K562 (cell line): ENCODE data around the gene RBFOX2. TPM values are rescaled to one million over a fixed set of nuclear protein-coding genes. Genes with fewer than 3 reads are reported as not detected.

ENCODE experiments used
- ATAC-seq: fragments of 200-7000 bp; cut with Tn5 transposase; 3 replicates; pipeline ENCODE4 v1.9.1; 2020; ENCODE audit warnings: moderate library complexity
- BruUV-seq: library from RNA; stranded (reverse); fragments of 400-500 nt; replicated peaks from 2 replicates; lab custom pipeline; 2021; lab: Mats Ljungman, UMichigan
- CTCF ChIA-PET: fragments of 300-600 bp; formaldehyde crosslinking; extraction: SDS; loops from one replicate; lab custom pipeline; 2021; ENCODE audit warnings: low intra/inter-chr PET ratio; lab: Yijun Ruan, JAX
- POLR2A ChIA-PET: fragments of 300-600, 350-650 bp; sonication (Branson Sonifier 250); formaldehyde crosslinking; extraction: SDS; loops from one replicate; lab custom pipeline; 2021; ENCODE audit warnings: antibody characterized with exemption, inconsistent platforms; lab: Yijun Ruan, JAX
- DNase-seq, 4 experiments: peaks; one replicate each; pipeline versions ENCODE4 v3.0.0 to v3.0.0-alpha.2; 2011 to 2018; ENCODE audit warnings: low spot score in 3 of 4, mixed read lengths in 3 of 4; ENCODE audit errors: extremely low read depth in 1 of 4
- FAIRE-seq: peaks from 2 replicates; lab custom pipeline; 2011; peaks lifted over from hg19 to GRCh38; lab: Jason Lieb, UNC
- H2AFZ ChIP-seq: 2 replicates; pipeline ENCODE4 v1.6.0; 2011; ENCODE audit warnings: low read depth, low read length, control low read depth, inconsistent platforms
- H3K27ac ChIP-seq: fragments of 200-600 bp; 3 replicates; pipeline ENCODE4 v1.8.0; 2011; ENCODE audit warnings: low read depth, mild to moderate bottlenecking, control low read depth, inconsistent platforms, low read length, moderate library complexity, mixed read lengths; ENCODE audit errors: extremely low read depth
- H3K27me3 ChIP-seq, 2 experiments: fragments of 300-600 bp in 1 of 2; 2 replicates in 1 of 2; 3 replicates in 1 of 2; pipeline versions ENCODE4 v1.6.0 to v1.8.0; 2011; ENCODE audit warnings: inconsistent platforms in 2 of 2, low read length in 2 of 2, mild to moderate bottlenecking in 1 of 2, mixed read lengths in 1 of 2, moderate library complexity in 1 of 2; ENCODE audit not compliant: control insufficient read depth in 2 of 2, insufficient read depth in 2 of 2
- H3K36me3 ChIP-seq: fragments of 300-600 bp; 3 replicates; pipeline ENCODE4 v1.8.0; 2011; ENCODE audit warnings: mild to moderate bottlenecking, low read length, inconsistent platforms; ENCODE audit not compliant: control insufficient read depth, insufficient read depth
- H3K4me1 ChIP-seq, 2 experiments: fragments of 200-600 bp in 1 of 2; replicated peaks in 1 of 2; 2 replicates in 1 of 2; 3 replicates in 1 of 2; pipeline versions ENCODE4 v1.5.1 to v1.8.0; 2011; ENCODE audit warnings: inconsistent platforms in 2 of 2, low read length in 2 of 2, mild to moderate bottlenecking in 1 of 2, mixed read lengths in 1 of 2, moderate library complexity in 1 of 2; ENCODE audit not compliant: control insufficient read depth in 2 of 2, insufficient read depth in 2 of 2
- H3K4me2 ChIP-seq: 2 replicates; pipeline ENCODE4 v1.6.1; 2011; ENCODE audit warnings: low read length, control low read depth, inconsistent platforms, mixed read lengths; ENCODE audit not compliant: insufficient read depth
- H3K4me3 ChIP-seq: fragments of 200-600 bp; sonication (generic), shearing (Covaris generic); 2 replicates; pipeline ENCODE4 v1.5.1; 2016; ENCODE audit warnings: control low read depth, inconsistent platforms
- H3K79me2 ChIP-seq: fragments of 200-600 bp; 3 replicates; pipeline ENCODE4 v1.8.0; 2011; ENCODE audit warnings: low read length, inconsistent platforms; ENCODE audit not compliant: control insufficient read depth, insufficient read depth
- H3K9ac ChIP-seq, 2 experiments: 2 replicates each; pipeline versions ENCODE4 v1.6.0 to v1.6.1; 2011; ENCODE audit warnings: low read depth in 2 of 2, low read length in 2 of 2, control low read depth in 1 of 2, inconsistent platforms in 1 of 2, mild to moderate bottlenecking in 1 of 2, mixed read lengths in 1 of 2; ENCODE audit not compliant: insufficient read depth in 1 of 2
- H3K9me1 ChIP-seq: one replicate; pipeline ENCODE4 v1.6.0; 2011; ENCODE audit warnings: inconsistent platforms, mild to moderate bottlenecking, low read length, moderate library complexity; ENCODE audit not compliant: control insufficient read depth, insufficient read depth
- H3K9me3 ChIP-seq: replicated peaks from 2 replicates; pipeline ENCODE4 v1.5.1; 2011; ENCODE audit warnings: low read depth, low read length, inconsistent platforms; ENCODE audit not compliant: control insufficient read depth, insufficient read depth
- H4K20me1 ChIP-seq: replicated peaks from 2 replicates; pipeline ENCODE4 v1.6.1; 2011; ENCODE audit warnings: low read length, inconsistent platforms, mixed read lengths; ENCODE audit not compliant: control insufficient read depth, insufficient read depth
- ARID3A ChIP-seq: IDR thresholded peaks from 2 replicates; pipeline ENCODE4 v1.6.1; 2012; ENCODE audit warnings: low read depth, low read length, improper control_type of control experiment, borderline replicate concordance
- HMG20A ChIP-seq: fragments of 450-650 bp; formaldehyde crosslinking; conservative IDR thresholded peaks from 2 replicates; pipeline ENCODE4 v1.4.0; 2020; ENCODE audit warnings: mild to moderate bottlenecking, mixed read lengths
- KAT8 ChIP-seq: fragments of 450-650 bp; IDR thresholded peaks from 2 replicates; pipeline ENCODE4 v1.6.1; 2016; ENCODE audit warnings: low read depth, mild to moderate bottlenecking
- MBD2 ChIP-seq: sonication (generic); IDR thresholded peaks from 2 replicates; pipeline ENCODE4 v1.6.1; 2016; ENCODE audit warnings: low read depth, borderline replicate concordance
- NELFE ChIP-seq: IDR thresholded peaks from 2 replicates; pipeline ENCODE4 v1.6.1; 2011; ENCODE audit warnings: mild to moderate bottlenecking; ENCODE audit not compliant: insufficient read depth, insufficient read length
- NR2C2 ChIP-seq, 2 experiments: fragments of 200-800 bp in 1 of 2; sonication (Bioruptor generic) in 1 of 2; sonication (generic) in 1 of 2; formaldehyde crosslinking in 1 of 2; IDR thresholded peaks; 2 replicates each; pipeline versions ENCODE4 v1.6.1 to v1.8.0; 2016 to 2022; ENCODE audit warnings: mild to moderate bottlenecking in 1 of 2, missing compliant biosample characterization in 1 of 2, missing genetic modification characterization in 1 of 2, missing genetic modification reagents in 1 of 2
- NR2F6 ChIP-seq: fragments of 450-650 bp; formaldehyde crosslinking; IDR thresholded peaks from 2 replicates; pipeline ENCODE4 v1.4.0; 2020; ENCODE audit warnings: mild to moderate bottlenecking
- NR4A1 ChIP-seq, 2 experiments: fragments of 250-450 bp in 1 of 2; fragments of 450-650 bp in 1 of 2; sonication (Bioruptor Pico) in 1 of 2; IDR thresholded peaks; 2 replicates each; pipeline versions ENCODE4 v1.4.0 to v1.6.1; 2016 to 2020; ENCODE audit warnings: mild to moderate bottlenecking in 2 of 2, missing compliant biosample characterization in 1 of 2, missing genetic modification characterization in 1 of 2, moderate library complexity in 1 of 2
- PHB ChIP-seq: fragments of 250-450 bp; sonication (Bioruptor Pico); IDR thresholded peaks from 2 replicates; pipeline ENCODE4 v1.5.0; 2021
- PREB ChIP-seq: sonication (generic); formaldehyde crosslinking; IDR thresholded peaks from 2 replicates; pipeline ENCODE4 v1.8.1; 2023; ENCODE audit warnings: mild to moderate bottlenecking, missing genetic modification reagents
- U2AF1 ChIP-seq: fragments of 200-400 bp; formaldehyde crosslinking; optimal IDR thresholded peaks from 2 replicates; pipeline ENCODE3; 2017; ENCODE audit warnings: mild to moderate bottlenecking, low read depth, low read length, moderate library complexity
- ZNF184 ChIP-seq: sonication (generic); formaldehyde crosslinking; IDR thresholded peaks from 2 replicates; pipeline ENCODE4 v1.5.0; 2020; ENCODE audit warnings: missing genetic modification reagents
- ZNF253 ChIP-seq: fragments of 250-450 bp; sonication (Bioruptor Pico); conservative IDR thresholded peaks from 2 replicates; pipeline ENCODE4 v1.6.1; 2021; ENCODE audit warnings: mild to moderate bottlenecking
- WGBS: fragments of 100-300 bp; shearing (Covaris generic); methylation state at CpG from one replicate; pipeline ENCODE4 v1.1.6; 2016; ENCODE audit warnings: low coverage, mixed read lengths; ENCODE audit not compliant: insufficient coverage; ENCODE audit errors: missing lambda C conversion rate; 5-methylcytosine and 5-hydroxymethylcytosine counted together
- in situ Hi-C: fragments of 300-500 bp; cut with MboI; formaldehyde crosslinking; loops from 4 replicates; pipeline ENCODE4 v1.15.0; 2018; ENCODE audit warnings: inconsistent platforms, mixed read lengths
- intact Hi-C: fragments of 100-400 bp; cut with micrococcal nuclease; formaldehyde crosslinking; loops from 2 replicates; pipeline ENCODE4 v1.14.2; 2022
- polyA plus RNA-seq, 8 experiments: library from polyadenylated mRNA; depleted of rRNA in 4 of 8; stranded (reverse) in 5 of 8; unstranded in 3 of 8; fragments of >200 nt; fragmentation: Nextera tagmentation in 2 of 8; fragmentation: Illumina TruSeq in 1 of 8; extraction: Ambion mirVana in 2 of 8; extraction: Trizol in 1 of 8; gene quantifications; 2 replicates each; pipeline versions ENCODE4 v1.2.1 to v1.2.3, GENCODE V29; 2011 to 2014; ENCODE audit warnings: inconsistent platforms in 1 of 8, missing spikeins in 1 of 8
- total RNA-seq, 7 experiments: library from RNA; depleted of rRNA in 6 of 7; stranded (reverse); fragments of >200 nt in 6 of 7; fragmentation: Illumina TruSeq in 2 of 7; extraction: Trizol in 2 of 7; gene quantifications; 2 replicates each; pipeline versions ENCODE4 v1.2.1 to v1.2.3, GENCODE V29; 2011 to 2021; ENCODE audit warnings: low replicate concordance in 1 of 7

Gene RBFOX2
- total and polyA plus RNA-seq, 9 of the 15 experiments (the other 6 are each of a cell fraction or from before 2014, with no cell fraction given): 5.8 to 24.8 (median 14.2) TPM

- H3K27me3 ChIP-seq: no peaks in the 10 kb centered on the region
- DNase-seq (no peak), ATAC-seq (no peak), FAIRE-seq (no peak)
- no TSS peak for BruUV-seq
- H2AFZ ChIP-seq: no peak overlapping the region
- in situ Hi-C loops (no loop called here), intact Hi-C loops (no loop called here)
- no peak for TF ChIP-seq PREB
- TF ChIP-seq NELFE: no peak
- no peak for TF ChIP-seq U2AF1
- TF ChIP-seq HMG20A (CRISPR knock-in tag): no peak
- TF ChIP-seq ZNF253 (CRISPR knock-in tag): no peak
- H3K36me3 ChIP-seq: no peaks in the 10 kb centered on the region
- H3K79me2 ChIP-seq: no peaks in the 10 kb centered on the region; the same call in 1 of the 3 replicates
- H3K4me1 ChIP-seq: peaks cover 0 to 3% of the 10 kb centered on the region in 2 experiments; a peak in 2 of 5 replicates
- no peak overlapping the region for H3K9ac ChIP-seq
- ChIA-PET CTCF (no interaction called here), POLR2A (no interaction called here)
- H3K9me1 ChIP-seq: no peaks in the 10 kb centered on the region
- no peaks in the 10 kb centered on the region for H3K9me3 ChIP-seq
- no peak overlapping the region for H3K27ac ChIP-seq
- no peak overlapping the region for H3K4me2 ChIP-seq
- H4K20me1 ChIP-seq: no peaks in the 10 kb centered on the region; the same call in 1 of the 2 replicates
- H3K4me3 ChIP-seq: no peak overlapping the region
- 87% methylated on average over 4 of the region's 4 CpGs for WGBS
Measured at GRCh38 chr22:35886309-35886708, 142.3 kb downstream of the RBFOX2 start.

- no peak overlapping the region for H3K4me2 ChIP-seq
- H3K4me1 ChIP-seq: peaks cover 5 to 8% of the 10 kb centered on the region in 2 experiments; a peak in 3 of 5 replicates
- H3K9ac ChIP-seq: no peak overlapping the region
- no peak overlapping the region for H3K27ac ChIP-seq
- no peak for ATAC-seq
- H3K27me3 ChIP-seq: no peaks in the 10 kb centered on the region
- intact Hi-C loops (no loop called here), in situ Hi-C loops (no loop called here)
- no peaks in the 10 kb centered on the region; the same call in 1 of the 2 replicates for H4K20me1 ChIP-seq
- no peaks in the 10 kb centered on the region; the same call in 1 of the 3 replicates for H3K79me2 ChIP-seq
- ChIA-PET CTCF (no interaction called here), POLR2A (no interaction called here)
- WGBS: 46% methylated on average over 2 of the region's 2 CpGs
- no peak overlapping the region for H2AFZ ChIP-seq
- BruUV-seq: no TSS peak
- H3K9me3 ChIP-seq: no peaks in the 10 kb centered on the region
- no peaks in the 10 kb centered on the region for H3K9me1 ChIP-seq
- FAIRE-seq: no peak
- H3K36me3 ChIP-seq: no peaks in the 10 kb centered on the region
- no peak overlapping the region for H3K4me3 ChIP-seq
- no peak for DNase-seq
- TF ChIP-seq NR4A1 (CRISPR knock-in tag; IDR thresholded peaks at IDR 0.05) (no peak), NR4A1 (tag; IDR thresholded peaks at IDR 0.05) (no peak), NR2F6 (no peak), ARID3A (no peak), ZNF184 (CRISPR knock-in tag) (no peak), PHB (CRISPR knock-in tag) (no peak), KAT8 (no peak), MBD2 (no peak), NR2C2 (CRISPR knock-in tag; IDR thresholded peaks at IDR 0.05) (no peak), NR2C2 (tag; IDR thresholded peaks at IDR 0.05) (no peak)
Measured at GRCh38 chr22:35884529-35884928, 144.1 kb downstream of the RBFOX2 start.
